NB4 (cell line): Measurements from ENCODE around the gene MRPL3.

ENCODE experiments used
- CTCF ChIP-seq: IDR thresholded peaks from one replicate; pipeline ENCODE4 v1.5.1; 2012; ENCODE audit warnings: low read depth, low read length
- MAX ChIP-seq: IDR thresholded peaks from 2 replicates; pipeline ENCODE4 v1.6.1; 2011; ENCODE audit warnings: low read depth, low read length
- MYC ChIP-seq: IDR thresholded peaks from 2 replicates; pipeline ENCODE4 v1.6.1; 2011; ENCODE audit warnings: low read depth, low read length
- POLR2A ChIP-seq: IDR thresholded peaks from 2 replicates; pipeline ENCODE4 v1.6.1; 2011; ENCODE audit warnings: mild to moderate bottlenecking; ENCODE audit not compliant: insufficient read length; ENCODE audit errors: extremely low read depth

GRCh38 chr3:131491084-131491483 is 11.7 kb downstream of the MRPL3 start:
- TF ChIP-seq POLR2A: no peak
- TF ChIP-seq MAX: no peak
- no peak for TF ChIP-seq CTCF
- TF ChIP-seq MYC: no peak
